Endodermal cell (in vitro differentiated cells): Measurements from ENCODE around the gene GALM. TPM values are rescaled to one million over a fixed set of nuclear protein-coding genes. Genes with fewer than 3 reads are reported as not detected.

Experiments used
- DNase-seq: peaks from one replicate; pipeline ENCODE4 v3.0.0-alpha.2; 2017
- H3K27ac ChIP-seq: 2 replicates; pipeline ENCODE4 v1.5.1; 2013; ENCODE audit warnings: mild to moderate bottlenecking, low read depth, low read length, moderate library complexity
- H3K27me3 ChIP-seq: 2 replicates; pipeline ENCODE4 v1.6.1; 2013; ENCODE audit warnings: mild to moderate bottlenecking, low read length, moderate library complexity; ENCODE audit not compliant: insufficient read depth, control insufficient read depth, poor library complexity, severe bottlenecking
- H3K36me3 ChIP-seq: 2 replicates; pipeline ENCODE4 v1.7.0; 2013; ENCODE audit warnings: mild to moderate bottlenecking, low read length, moderate library complexity; ENCODE audit not compliant: control insufficient read depth, insufficient read depth
- H3K4me1 ChIP-seq: one replicate; pipeline ENCODE4 v1.7.0; 2013; ENCODE audit warnings: low read length; ENCODE audit not compliant: control insufficient read depth, insufficient read depth
- H3K4me3 ChIP-seq: 2 replicates; pipeline ENCODE4 v1.5.1; 2013; ENCODE audit warnings: mild to moderate bottlenecking, low read length, moderate library complexity
- H3K9ac ChIP-seq: 2 replicates; pipeline ENCODE4 v1.6.1; 2013; ENCODE audit warnings: mild to moderate bottlenecking, low read length, moderate library complexity; ENCODE audit not compliant: poor library complexity, severe bottlenecking; ENCODE audit errors: extremely low read depth
- H3K9me3 ChIP-seq: 2 replicates; pipeline ENCODE4 v1.6.1; 2013; ENCODE audit warnings: mild to moderate bottlenecking, low read length, moderate library complexity; ENCODE audit not compliant: control insufficient read depth
- H3K27ac Mint-ChIP-seq: 2 replicates; pipeline ENCODE4 v1.8.0; 2020; ENCODE audit warnings: mixed read lengths
- H3K27me3 Mint-ChIP-seq: 2 replicates; pipeline ENCODE4 v1.8.0; 2021; ENCODE audit warnings: mild to moderate bottlenecking, mixed read lengths; ENCODE audit not compliant: insufficient read depth
- H3K36me3 Mint-ChIP-seq: 2 replicates; pipeline ENCODE4 v1.8.0; 2020; ENCODE audit warnings: low read depth, mixed read lengths
- H3K4me1 Mint-ChIP-seq: 2 replicates; pipeline ENCODE4 v1.8.0; 2020; ENCODE audit warnings: mixed read lengths
- H3K4me3 Mint-ChIP-seq: 2 replicates; pipeline ENCODE4 v1.8.0; 2020; ENCODE audit warnings: mild to moderate bottlenecking, moderate library complexity, mixed read lengths
- H3K9me3 Mint-ChIP-seq: 2 replicates; pipeline ENCODE4 v1.8.0; 2020; ENCODE audit warnings: mild to moderate bottlenecking, mixed read lengths
- WGBS, 2 experiments: methylation state at CpG; one replicate each; pipeline versions ENCODE4 v1.1.5 to v1.1.7; 2013; ENCODE audit warnings: missing lambda C conversion rate in 2 of 2, mixed read lengths in 1 of 2; ENCODE audit not compliant: insufficient coverage in 1 of 2, insufficient read length in 1 of 2; 5-methylcytosine and 5-hydroxymethylcytosine counted together
- total RNA-seq, 2 donors: library from RNA; stranded (reverse); fragmentation: NEBNext Ultra II Directional in 1 of 2; extraction: Animal tissue kit (Norgen Biotek cat#: 25700) in 1 of 2; gene quantifications; 2 replicates in 1 of 2; 3 replicates in 1 of 2; pipeline ENCODE4 v1.2.1, GENCODE V29; 2021
- TF ChIP-seq, protein P1 (sequence below): fragments of 200-600 bp; sonication (generic); conservative IDR thresholded peaks from 2 replicates; pipeline ENCODE4 v1.5.0; 2021; ENCODE audit warnings: antibody characterized with exemption, mild to moderate bottlenecking

The GALM gene
- total RNA-seq, 2 donors from 2014 or later, result 14.2 to 16.2 TPM

DNA sequence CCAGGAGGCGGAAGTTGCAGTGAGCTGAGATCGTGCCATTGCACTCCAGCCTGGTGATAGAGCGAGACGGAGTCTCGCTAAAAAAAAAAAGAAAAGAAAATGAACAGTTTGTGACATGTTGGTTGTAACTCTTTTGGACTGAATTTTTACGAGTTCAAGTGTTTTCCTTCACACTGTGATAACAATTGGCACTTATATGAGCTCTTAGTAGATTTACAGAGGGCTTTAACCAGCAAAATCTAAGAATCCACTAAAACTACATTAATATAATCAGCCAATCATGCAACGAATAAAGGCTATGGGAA lies 110.0 kb downstream of the GALM start:
- H3K36me3 Mint-ChIP-seq, result peaks cover 3% of the 10 kb centered on the region
- 88 to 89% methylated on average over 4 to 7 of the region's 7 CpGs for WGBS, 2 experiments
- H3K4me1 Mint-ChIP-seq, result peaks cover 9% of the 10 kb centered on the region
- peaks cover 22% of the 10 kb centered on the region for H3K27me3 ChIP-seq
- H3K27ac Mint-ChIP-seq, result no peak overlapping the region
- TF ChIP-seq, protein P1, sequence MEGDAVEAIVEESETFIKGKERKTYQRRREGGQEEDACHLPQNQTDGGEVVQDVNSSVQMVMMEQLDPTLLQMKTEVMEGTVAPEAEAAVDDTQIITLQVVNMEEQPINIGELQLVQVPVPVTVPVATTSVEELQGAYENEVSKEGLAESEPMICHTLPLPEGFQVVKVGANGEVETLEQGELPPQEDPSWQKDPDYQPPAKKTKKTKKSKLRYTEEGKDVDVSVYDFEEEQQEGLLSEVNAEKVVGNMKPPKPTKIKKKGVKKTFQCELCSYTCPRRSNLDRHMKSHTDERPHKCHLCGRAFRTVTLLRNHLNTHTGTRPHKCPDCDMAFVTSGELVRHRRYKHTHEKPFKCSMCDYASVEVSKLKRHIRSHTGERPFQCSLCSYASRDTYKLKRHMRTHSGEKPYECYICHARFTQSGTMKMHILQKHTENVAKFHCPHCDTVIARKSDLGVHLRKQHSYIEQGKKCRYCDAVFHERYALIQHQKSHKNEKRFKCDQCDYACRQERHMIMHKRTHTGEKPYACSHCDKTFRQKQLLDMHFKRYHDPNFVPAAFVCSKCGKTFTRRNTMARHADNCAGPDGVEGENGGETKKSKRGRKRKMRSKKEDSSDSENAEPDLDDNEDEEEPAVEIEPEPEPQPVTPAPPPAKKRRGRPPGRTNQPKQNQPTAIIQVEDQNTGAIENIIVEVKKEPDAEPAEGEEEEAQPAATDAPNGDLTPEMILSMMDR, result no peak
- H3K9me3 Mint-ChIP-seq, result no peaks in the 10 kb centered on the region
- H3K4me3 ChIP-seq, result no peak overlapping the region
- no peak overlapping the region for H3K27ac ChIP-seq
- peaks cover 3% of the 10 kb centered on the region for H3K4me1 ChIP-seq
- H3K27me3 Mint-ChIP-seq, result peaks cover 18% of the 10 kb centered on the region
- DNase-seq, result no peak
- H3K4me3 Mint-ChIP-seq, result no peak overlapping the region
- H3K9ac ChIP-seq, result no peak overlapping the region
- H3K9me3 ChIP-seq, result no peaks in the 10 kb centered on the region
- H3K36me3 ChIP-seq, result no peaks in the 10 kb centered on the region

DNA sequence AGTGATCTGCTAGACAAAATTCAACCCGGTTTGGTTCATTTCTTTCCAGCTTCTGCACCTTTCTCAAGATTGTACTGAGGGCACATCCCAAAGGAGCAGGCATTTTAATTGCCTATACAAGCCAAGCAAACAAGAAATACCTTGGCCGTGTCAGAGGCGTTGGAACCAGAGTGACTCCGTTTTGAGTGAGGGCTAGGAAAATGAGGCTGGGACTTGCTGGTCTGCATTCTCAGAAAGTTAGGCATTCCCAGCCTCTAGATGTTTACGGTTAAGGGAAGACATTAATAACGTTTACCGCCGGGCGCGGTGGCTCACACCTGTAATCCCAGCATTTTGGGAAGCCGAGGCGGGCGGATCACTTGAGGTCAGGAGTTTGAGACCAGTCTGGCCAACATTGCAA lies 110.6 kb downstream of the GALM start:
- H3K27me3 Mint-ChIP-seq, result peaks cover 18% of the 10 kb centered on the region
- no peak overlapping the region for H3K4me3 Mint-ChIP-seq
- TF ChIP-seq, protein P1, result no peak
- H3K36me3 Mint-ChIP-seq, result peaks cover 7% of the 10 kb centered on the region
- Histone ChIP-seq H3K9me3 (no peaks in the 10 kb centered on the region), H3K9ac (no peak overlapping the region), H3K27me3 (peaks cover 22% of the 10 kb centered on the region), H3K27ac (no peak overlapping the region), H3K36me3 (peaks cover 4% of the 10 kb centered on the region), H3K4me1 (peaks cover 3% of the 10 kb centered on the region), H3K4me3 (no peak overlapping the region)
- H3K4me1 Mint-ChIP-seq, result peaks cover 9% of the 10 kb centered on the region
- no peak for DNase-seq
- no peaks in the 10 kb centered on the region for H3K9me3 Mint-ChIP-seq
- WGBS, 2 experiments, result 89 to 91% methylated on average over 8 to 13 of the region's 13 CpGs
- no peak overlapping the region for H3K27ac Mint-ChIP-seq

DNA sequence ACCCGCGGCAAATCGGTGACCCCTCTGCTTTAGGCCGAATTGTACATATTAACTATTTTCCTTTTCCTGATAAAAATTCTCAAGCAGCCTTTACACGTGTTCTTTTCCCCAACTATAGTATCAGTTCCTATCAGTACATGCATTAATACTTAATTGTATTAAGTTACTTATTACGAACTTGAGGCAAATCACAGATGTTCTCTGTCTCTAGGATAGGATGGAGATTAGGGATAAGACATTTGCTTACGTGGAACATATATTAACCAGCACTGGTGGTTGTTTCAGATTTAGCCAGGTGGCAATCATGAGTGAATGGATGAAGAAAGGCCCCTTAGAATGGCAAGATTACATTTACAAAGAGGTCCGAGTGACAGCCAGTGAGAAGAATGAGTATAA lies 112.8 kb downstream of the GALM start:
- no peak for DNase-seq
- Mint-ChIP-seq H3K27me3 (peaks cover 18% of the 10 kb centered on the region), H3K4me3 (peak overlapping the region; percentile 86), H3K27ac (peak overlapping the region; percentile 81), H3K36me3 (peaks cover 16% of the 10 kb centered on the region), H3K9me3 (no peaks in the 10 kb centered on the region), H3K4me1 (peaks cover 9% of the 10 kb centered on the region)
- Histone ChIP-seq H3K9me3 (no peaks in the 10 kb centered on the region), H3K9ac (peak overlapping the region; percentile 53), H3K36me3 (peaks cover 7% of the 10 kb centered on the region), H3K27ac (no peak overlapping the region), H3K4me3 (peak overlapping the region; percentile 94), H3K27me3 (peaks cover 22% of the 10 kb centered on the region), H3K4me1 (peaks cover 3% of the 10 kb centered on the region)
- TF ChIP-seq, protein P1, result no peak
- 35 to 41% methylated on average over 7 to 8 of the region's 8 CpGs for WGBS, 2 experiments
